ENCODE results near the gene GNA15. TPM values are rescaled to one million over a fixed set of nuclear protein-coding genes. Genes with fewer than 3 reads are reported as not detected.

GNA15 gene
- total and polyA plus RNA-seq, 9 donors, result 1.2 to 4.8 (median 1.4) TPM

DNA sequence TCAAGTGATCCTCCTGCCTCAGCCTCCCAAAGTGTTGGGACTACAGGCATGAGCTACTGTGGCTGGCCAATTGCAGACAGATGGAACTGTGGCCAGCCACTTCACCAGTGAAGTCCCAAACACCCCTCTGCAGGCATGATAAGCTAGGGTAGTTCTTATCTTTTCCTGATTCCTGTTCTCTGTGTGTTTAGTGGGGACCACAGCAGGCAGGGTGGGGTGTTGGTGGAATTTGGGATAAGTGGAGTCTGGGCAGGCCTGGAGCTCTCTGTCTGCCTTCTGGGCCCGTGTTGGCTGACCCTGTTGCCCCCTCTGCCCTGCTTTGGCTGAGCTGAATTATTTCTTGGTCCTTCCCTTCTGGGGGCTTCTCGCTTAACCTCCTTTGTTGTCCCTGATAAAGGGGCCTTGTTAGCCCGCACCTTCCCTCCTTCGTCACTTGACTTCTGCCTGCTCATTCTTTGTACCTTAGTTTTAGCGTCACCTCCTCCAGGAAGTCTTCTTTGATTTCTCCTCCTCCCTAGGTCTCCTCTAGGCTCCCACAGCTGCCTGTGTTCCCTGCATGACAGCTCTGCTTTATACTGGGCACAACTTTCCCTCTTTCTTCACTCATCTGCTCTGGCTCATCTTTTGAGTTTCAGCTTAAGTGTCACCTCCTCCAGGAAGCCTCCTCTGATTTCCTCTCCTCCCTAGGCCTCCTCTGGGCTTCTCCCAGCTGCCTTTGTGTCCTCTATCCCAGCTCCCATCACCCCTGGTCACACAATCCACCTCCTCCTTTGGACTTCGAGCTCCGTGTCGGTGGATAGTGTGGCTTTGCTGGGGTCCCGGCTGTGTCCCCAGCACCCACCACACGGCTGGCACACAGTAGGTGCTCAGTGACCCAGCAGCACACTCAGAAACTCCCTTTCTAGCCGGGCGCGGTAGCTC, 48.1 kb downstream of the GNA15 start:
- Histone ChIP-seq H3K9me3 (no peaks in the 10 kb centered on the region), H3K4me3 (no peak overlapping the region), H3K27ac (no peak overlapping the region), H3K27me3 (no peaks in the 10 kb centered on the region), H3K4me1 (ENCODE audit: insufficient read depth) (peaks cover 11% of the 10 kb centered on the region), H3K36me3 (no peaks in the 10 kb centered on the region)
- intact Hi-C loops (cut with DNase I), result no loop called here
- 68 to 80% (median 68%) methylated on average over 13 of the region's 13 CpGs for WGBS, 3 donors
- TF ChIP-seq, protein P1, sequence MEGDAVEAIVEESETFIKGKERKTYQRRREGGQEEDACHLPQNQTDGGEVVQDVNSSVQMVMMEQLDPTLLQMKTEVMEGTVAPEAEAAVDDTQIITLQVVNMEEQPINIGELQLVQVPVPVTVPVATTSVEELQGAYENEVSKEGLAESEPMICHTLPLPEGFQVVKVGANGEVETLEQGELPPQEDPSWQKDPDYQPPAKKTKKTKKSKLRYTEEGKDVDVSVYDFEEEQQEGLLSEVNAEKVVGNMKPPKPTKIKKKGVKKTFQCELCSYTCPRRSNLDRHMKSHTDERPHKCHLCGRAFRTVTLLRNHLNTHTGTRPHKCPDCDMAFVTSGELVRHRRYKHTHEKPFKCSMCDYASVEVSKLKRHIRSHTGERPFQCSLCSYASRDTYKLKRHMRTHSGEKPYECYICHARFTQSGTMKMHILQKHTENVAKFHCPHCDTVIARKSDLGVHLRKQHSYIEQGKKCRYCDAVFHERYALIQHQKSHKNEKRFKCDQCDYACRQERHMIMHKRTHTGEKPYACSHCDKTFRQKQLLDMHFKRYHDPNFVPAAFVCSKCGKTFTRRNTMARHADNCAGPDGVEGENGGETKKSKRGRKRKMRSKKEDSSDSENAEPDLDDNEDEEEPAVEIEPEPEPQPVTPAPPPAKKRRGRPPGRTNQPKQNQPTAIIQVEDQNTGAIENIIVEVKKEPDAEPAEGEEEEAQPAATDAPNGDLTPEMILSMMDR (IDR thresholded peaks at IDR 0.05), result no peak
- TF ChIP-seq POLR2A (IDR thresholded peaks at IDR 0.05) (no peak), EP300 (IDR thresholded peaks at IDR 0.05) (no peak)
- peak in 1 of 5 donors; percentile 41 for DNase-seq

DNA sequence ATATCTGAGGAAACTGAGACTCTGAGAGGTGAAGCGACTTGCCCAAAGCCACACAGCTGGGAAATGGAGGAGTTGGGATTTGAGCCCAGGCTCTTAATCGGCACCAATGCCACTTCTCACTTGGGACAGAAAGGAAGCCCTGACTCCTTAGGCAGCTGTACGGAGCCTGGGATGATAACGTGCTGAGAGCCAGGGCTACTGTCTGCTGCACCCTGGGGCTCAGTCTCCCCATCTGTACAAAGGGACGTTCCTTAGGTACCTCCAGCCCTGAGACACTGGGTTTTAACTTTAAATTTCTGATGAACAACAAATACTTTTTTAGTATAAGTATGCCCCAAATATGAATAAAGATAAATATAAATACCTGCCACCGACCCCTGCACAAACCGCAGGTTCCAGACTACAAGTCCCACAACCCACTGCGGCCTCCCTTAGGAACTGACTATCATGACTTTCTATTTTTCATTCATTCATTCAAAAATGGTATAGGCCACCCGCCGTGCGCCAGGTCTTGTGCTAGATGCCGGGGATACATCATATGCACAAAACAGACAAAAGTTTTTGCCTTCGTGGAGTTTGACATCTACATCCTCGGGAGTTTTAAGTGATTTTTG, 49.1 kb downstream of the GNA15 start:
- no peak overlapping the region for H3K27ac ChIP-seq
- H3K4me1 ChIP-seq (ENCODE audit: insufficient read depth), result peaks cover 11% of the 10 kb centered on the region
- intact Hi-C loops (cut with DNase I), result no loop called here
- no peaks in the 10 kb centered on the region for H3K9me3 ChIP-seq
- TF ChIP-seq EP300 (IDR thresholded peaks at IDR 0.05), result no peak
- TF ChIP-seq, protein P1 (IDR thresholded peaks at IDR 0.05), result no peak
- no peak for TF ChIP-seq POLR2A (IDR thresholded peaks at IDR 0.05)
- 8 to 15% (median 12%) methylated on average over 14 of the region's 14 CpGs for WGBS, 3 donors
- peak overlapping the region; percentile 87 for H3K4me3 ChIP-seq
- DNase-seq, result peak in 3 of 5 donors; percentile 77 to 80 (median 80)
- H3K36me3 ChIP-seq, result no peaks in the 10 kb centered on the region
- no peaks in the 10 kb centered on the region for H3K27me3 ChIP-seq

DNA sequence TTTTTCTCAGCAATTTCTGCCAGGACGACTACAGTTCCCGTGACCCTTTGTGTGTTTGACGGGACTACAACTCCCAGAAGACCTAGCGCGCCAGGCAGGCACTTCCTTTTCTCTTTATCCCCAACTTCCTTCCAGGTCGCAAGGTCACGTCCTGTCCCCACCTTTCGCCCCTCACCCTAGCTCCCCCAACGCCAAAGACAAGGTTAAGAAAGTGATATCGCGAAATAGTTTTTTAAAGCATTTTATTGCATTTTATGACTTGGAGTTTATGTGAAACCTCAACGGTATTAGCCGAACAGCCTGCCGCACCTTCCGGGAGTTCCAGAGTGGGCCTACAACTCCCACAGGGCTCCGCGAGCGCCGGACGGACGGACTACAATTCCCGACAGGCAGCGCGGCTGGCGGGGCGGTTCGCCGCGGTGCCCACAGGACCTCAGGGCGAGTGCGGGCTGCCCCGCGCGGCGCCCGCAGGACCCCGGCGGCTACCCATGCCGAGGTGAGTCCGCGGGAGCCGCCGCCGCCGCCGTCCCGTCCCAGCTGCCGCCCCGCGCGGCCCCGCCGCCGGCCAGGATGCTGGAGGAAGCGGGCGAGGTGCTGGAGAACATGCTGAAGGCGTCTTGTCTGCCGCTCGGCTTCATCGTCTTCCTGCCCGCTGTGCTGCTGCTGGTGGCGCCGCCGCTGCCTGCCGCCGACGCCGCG, 49.8 kb downstream of the GNA15 start, which contains the start of gene NCLN:
Gene NCLN, plus strand, starts transcription at position 470 of the 699 bp plus-strand sequence. Its CDS starts 101 bp downstream, at position 571.
- H3K36me3 ChIP-seq, result no peaks in the 10 kb centered on the region
- no peaks in the 10 kb centered on the region for H3K27me3 ChIP-seq
- H3K9me3 ChIP-seq, result no peaks in the 10 kb centered on the region
- intact Hi-C loops (cut with DNase I), result no loop called here
- H3K4me3 ChIP-seq, result peak within 1 kb of the TSS; percentile 87
- DNase-seq, result peak; percentile 93 to 97 (median 93)
- peak within 1 kb of the TSS; percentile 31 to 44 for H3K27ac ChIP-seq
- no peak for TF ChIP-seq EP300 (IDR thresholded peaks at IDR 0.05)
- TF ChIP-seq POLR2A (IDR thresholded peaks at IDR 0.05), result peak; percentile 20
- WGBS, 3 donors, result 0 to 1% (median 0%) methylated on average over 68 to 69 of the region's 69 CpGs
- H3K4me1 ChIP-seq (ENCODE audit: insufficient read depth), result peaks cover 11% of the 10 kb centered on the region

DNA sequence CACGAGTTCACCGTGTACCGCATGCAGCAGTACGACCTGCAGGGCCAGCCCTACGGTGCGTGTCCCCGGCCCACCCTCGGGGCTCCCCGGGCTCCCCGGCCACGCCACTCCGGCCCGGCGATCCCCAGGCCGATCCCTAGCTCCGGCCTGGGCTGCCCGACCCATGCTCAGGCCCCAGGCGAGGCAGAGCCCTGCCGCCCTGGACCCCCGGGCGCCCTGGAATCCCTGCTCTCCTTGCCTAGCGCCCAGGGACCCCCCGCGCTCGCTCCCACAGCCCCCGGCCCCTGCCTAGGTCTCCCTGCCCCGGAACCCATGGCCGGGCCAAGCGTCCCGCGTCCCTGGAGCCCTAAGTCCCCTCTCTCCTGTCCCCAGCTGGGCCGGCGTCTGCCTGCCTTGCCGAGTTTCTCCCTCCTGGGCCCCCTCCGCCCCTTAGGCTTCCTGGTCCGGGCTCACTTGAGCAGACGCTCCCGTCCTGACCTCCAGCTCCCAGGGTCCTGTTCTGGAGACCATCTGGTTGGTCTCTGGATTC, 50.4 kb downstream of the GNA15 start:
- WGBS, 3 donors, result 0 to 2% (median 0%) methylated on average over 26 to 38 of the region's 38 CpGs
- DNase-seq, result peak in 3 of 5 donors; percentile 37 to 62 (median 58)
- H3K9me3 ChIP-seq, result no peaks in the 10 kb centered on the region
- no peak overlapping the region for H3K27ac ChIP-seq
- H3K4me1 ChIP-seq (ENCODE audit: insufficient read depth), result peaks cover 11% of the 10 kb centered on the region
- TF ChIP-seq, protein P1 (IDR thresholded peaks at IDR 0.05), result no peak
- no peak for TF ChIP-seq EP300 (IDR thresholded peaks at IDR 0.05)
- TF ChIP-seq POLR2A (IDR thresholded peaks at IDR 0.05), result no peak
- H3K4me3 ChIP-seq, result peak overlapping the region; percentile 87
- intact Hi-C loops (cut with DNase I), result no loop called here
- no peaks in the 10 kb centered on the region for H3K36me3 ChIP-seq
- no peaks in the 10 kb centered on the region for H3K27me3 ChIP-seq
